Stimulated activated CD8-positive, alpha-beta memory T cell treated with anti-CD3 and anti-CD28 coated beads, Interleukin-7, amount 100 ng/mL, for 4 hours (primary cell): ENCODE data around the gene NDUFAF2.
"Not testable (repeated sequence)": the region's sequence is repeated elsewhere in the genome, so short reads cannot be mapped to it uniquely, and the experiment has no call there.

Experiments used
- DNase-seq, 2 donors: peaks; one replicate each; pipeline ENCODE4 v3.0.0-alpha.2; 2020; ENCODE audit warnings: low read depth in 2 of 2

Gene NDUFAF2

GRCh38 chr5:60993425-60993824 is 48.4 kb downstream of the NDUFAF2 start:
- DNase-seq, result no peak

GRCh38 chr5:60993875-60994571 is 49.0 kb downstream of the NDUFAF2 start:
- no peak for DNase-seq

GRCh38 chr5:60996368-60996767 is 51.4 kb downstream of the NDUFAF2 start:
- no peak for DNase-seq

GRCh38 chr5:60997721-60998120 is 52.7 kb downstream of the NDUFAF2 start:
- no peak for DNase-seq

- no peak for DNase-seq
These were observed 55.9 kb downstream of the NDUFAF2 start for GRCh38 chr5:61000887-61001286.

- no peak for DNase-seq
These were observed 56.6 kb downstream of the NDUFAF2 start for GRCh38 chr5:61001647-61002046.

GRCh38 chr5:61002611-61003355 is 57.8 kb downstream of the NDUFAF2 start:
- DNase-seq, result no peak

GRCh38 chr5:61004448-61004847 is 59.4 kb downstream of the NDUFAF2 start:
- DNase-seq, result no peak

- DNase-seq, result no peak
These were observed 64.9 kb downstream of the NDUFAF2 start for GRCh38 chr5:61009907-61010306.

- DNase-seq, result no peak
These were observed 65.8 kb downstream of the NDUFAF2 start for GRCh38 chr5:61010467-61011454.

- DNase-seq, result no peak
These were observed 73.1 kb downstream of the NDUFAF2 start for GRCh38 chr5:61018062-61018461.

GRCh38 chr5:61019642-61020041 is 74.6 kb downstream of the NDUFAF2 start:
- no peak for DNase-seq

- no peak for DNase-seq
These were observed 75.4 kb downstream of the NDUFAF2 start for GRCh38 chr5:61020415-61020814.

- no peak for DNase-seq
These were observed 78.1 kb downstream of the NDUFAF2 start for GRCh38 chr5:61023131-61023530.

GRCh38 chr5:61026004-61026403 is 81.0 kb downstream of the NDUFAF2 start:
- no peak for DNase-seq

GRCh38 chr5:61028382-61028781 is 83.4 kb downstream of the NDUFAF2 start:
- no peak for DNase-seq

- no peak for DNase-seq
These were observed 84.6 kb downstream of the NDUFAF2 start for GRCh38 chr5:61029456-61030162.

GRCh38 chr5:61030163-61030482 is 85.1 kb downstream of the NDUFAF2 start:
- no peak for DNase-seq

GRCh38 chr5:61031301-61031700 is 86.3 kb downstream of the NDUFAF2 start:
- not testable (repeated sequence) for DNase-seq

- DNase-seq, result no peak
These were observed 99.5 kb downstream of the NDUFAF2 start for GRCh38 chr5:61044545-61044944.

GRCh38 chr5:61047346-61047745 is 102.3 kb downstream of the NDUFAF2 start:
- no peak for DNase-seq

- no peak for DNase-seq
These were observed 103.5 kb downstream of the NDUFAF2 start for GRCh38 chr5:61048534-61048933.
